Stimulated activated CD4-positive, alpha-beta T cell treated with anti-CD3 and anti-CD28 coated beads, Interleukin-15, amount 100 ng/mL, for 24 hours (primary cell): ENCODE measurements around the gene CCNDBP1.
"Not testable (repeated sequence)": the region's sequence is repeated elsewhere in the genome, so short reads cannot be mapped to it uniquely, and the experiment has no call there.

Source experiments
- DNase-seq: peaks from one replicate; pipeline ENCODE4 v3.0.0-alpha.2; 2020

Gene CCNDBP1

GRCh38 chr15:43185157-43186002, at the start of gene CCNDBP1:
Gene CCNDBP1 (plus strand): TSS chr15:43185403. CDS start chr15:43185499, 96 bp downstream.
- DNase-seq = peak; percentile 97

GRCh38 chr15:43143203-43143941, 41.8 kb upstream of the CCNDBP1 start:
- DNase-seq = no peak

GRCh38 chr15:43144512-43144911, 40.7 kb upstream of the CCNDBP1 start:
- DNase-seq = no peak

- no peak for DNase-seq
These were observed 39.0 kb upstream of the CCNDBP1 start for GRCh38 chr15:43146184-43146583.

- DNase-seq = no peak
These were observed 34.8 kb upstream of the CCNDBP1 start for GRCh38 chr15:43150191-43150929.

- DNase-seq = no peak
These were observed 33.5 kb upstream of the CCNDBP1 start for GRCh38 chr15:43151688-43152087.

GRCh38 chr15:43153269-43153668, 31.9 kb upstream of the CCNDBP1 start:
- DNase-seq = no peak

GRCh38 chr15:43165801-43166325, 19.3 kb upstream of the CCNDBP1 start:
- no peak for DNase-seq

- not testable (repeated sequence) for DNase-seq
These were observed 17.9 kb upstream of the CCNDBP1 start for GRCh38 chr15:43167261-43167660.

- DNase-seq = no peak
These were observed 16.8 kb upstream of the CCNDBP1 start for GRCh38 chr15:43168192-43169107.

- no peak for DNase-seq
These were observed 15.3 kb upstream of the CCNDBP1 start for GRCh38 chr15:43169888-43170287.

GRCh38 chr15:43175656-43176309, 9.4 kb upstream of the CCNDBP1 start:
- not testable (repeated sequence) for DNase-seq

- DNase-seq = not testable (repeated sequence)
These were observed 8.1 kb upstream of the CCNDBP1 start for GRCh38 chr15:43177147-43177546.

- DNase-seq = no peak
These were observed 1.9 kb upstream of the CCNDBP1 start for GRCh38 chr15:43183270-43183669.

- no peak for DNase-seq
These were observed 637 bp upstream of the CCNDBP1 start for GRCh38 chr15:43184407-43185124.

- DNase-seq = no peak
These were observed 775 bp downstream of the CCNDBP1 start for GRCh38 chr15:43186003-43186353.

GRCh38 chr15:43187544-43188155, 2.4 kb downstream of the CCNDBP1 start:
- no peak for DNase-seq

GRCh38 chr15:43189296-43189695, 4.1 kb downstream of the CCNDBP1 start:
- DNase-seq = no peak

- DNase-seq = no peak
These were observed 5.0 kb downstream of the CCNDBP1 start for GRCh38 chr15:43190178-43190577.

- DNase-seq = no peak
These were observed 8.5 kb downstream of the CCNDBP1 start for GRCh38 chr15:43193710-43194109.
